Caco-2 (cell line): ENCODE data around the gene ANKS3. TPM values are rescaled to one million over a fixed set of nuclear protein-coding genes. Genes with fewer than 3 reads are reported as not detected.

Source experiments
- BruUV-seq: library from RNA; stranded (reverse); fragments of 400-500 nt; replicated peaks from 2 replicates; lab custom pipeline; 2021; lab: Mats Ljungman, UMichigan
- CTCF ChIA-PET: fragments of 300-600 bp; sonication (Branson Sonifier 250); formaldehyde crosslinking; loops from one replicate; lab custom pipeline; 2022; ENCODE audit warnings: antibody characterized with exemption; lab: Charles Lee
- POLR2A ChIA-PET: fragments of 300-600 bp; sonication (Branson Sonifier 250); formaldehyde crosslinking; loops from one replicate; lab custom pipeline; 2022; ENCODE audit warnings: antibody characterized with exemption; lab: Charles Lee
- DNase-seq, 2 experiments: peaks; one replicate each; pipeline versions ENCODE4 v3.0.0 to v3.0.0-alpha.2; 2020 to 2022
- H3K27me3 ChIP-seq: replicated peaks from 2 replicates; pipeline ENCODE4 v1.6.0; 2011; ENCODE audit warnings: low read length; ENCODE audit not compliant: control insufficient read depth, insufficient read depth
- H3K36me3 ChIP-seq: 2 replicates; pipeline ENCODE4 v1.5.1; 2011; ENCODE audit warnings: low read length; ENCODE audit not compliant: control insufficient read depth, insufficient read depth
- H3K4me1 ChIP-seq: fragments of 250-450 bp; sonication (Bioruptor Pico); 2 replicates; pipeline ENCODE4 v1.5.1; 2020; ENCODE audit warnings: mild to moderate bottlenecking
- H3K4me3 ChIP-seq: 2 replicates; pipeline ENCODE4 v1.5.1; 2011; ENCODE audit warnings: low read depth, mild to moderate bottlenecking, control low read depth, low read length
- H3K9me3 ChIP-seq: fragments of 250-450 bp; sonication (Bioruptor Pico); 2 replicates; pipeline ENCODE4 v1.5.1; 2020; ENCODE audit warnings: mild to moderate bottlenecking, moderate library complexity
- H3K27ac Mint-ChIP-seq: one replicate; pipeline ENCODE4 v1.8.0; 2022; ENCODE audit warnings: mixed read lengths; ENCODE audit not compliant: unreplicated experiment
- H3K27me3 Mint-ChIP-seq: one replicate; pipeline ENCODE4 v1.8.0; 2022; ENCODE audit warnings: mixed read lengths; ENCODE audit not compliant: insufficient read depth, unreplicated experiment
- H3K36me3 Mint-ChIP-seq: one replicate; pipeline ENCODE4 v1.8.0; 2022; ENCODE audit warnings: mild to moderate bottlenecking, mixed read lengths; ENCODE audit not compliant: insufficient read depth, unreplicated experiment
- H3K4me1 Mint-ChIP-seq: one replicate; pipeline ENCODE4 v1.8.0; 2022; ENCODE audit warnings: low read depth, mixed read lengths; ENCODE audit not compliant: unreplicated experiment
- H3K4me3 Mint-ChIP-seq: one replicate; pipeline ENCODE4 v1.8.0; 2022; ENCODE audit warnings: mild to moderate bottlenecking, moderate library complexity, mixed read lengths; ENCODE audit not compliant: unreplicated experiment
- H3K9me3 Mint-ChIP-seq: one replicate; pipeline ENCODE4 v1.8.0; 2022; ENCODE audit warnings: mixed read lengths; ENCODE audit not compliant: unreplicated experiment
- CTCF ChIP-seq, 2 experiments: fragments of 200-600 bp in 1 of 2; IDR thresholded peaks; 1 replicate in 1 of 2; 2 replicates in 1 of 2; pipeline versions ENCODE4 v1.5.1 to v1.8.0; 2011 to 2022; ENCODE audit warnings: antibody characterized with exemption in 1 of 2, control low read depth in 1 of 2, inconsistent platforms in 1 of 2, low read depth in 1 of 2, low read length in 1 of 2, mild to moderate bottlenecking in 1 of 2, moderate library complexity in 1 of 2; ENCODE audit not compliant: insufficient read depth in 1 of 2, severe bottlenecking in 1 of 2, unreplicated experiment in 1 of 2
- intact Hi-C: fragments of 100-400 bp; cut with micrococcal nuclease; formaldehyde crosslinking; loops from one replicate; pipeline ENCODE4 v1.10.0; 2022; ENCODE audit not compliant: unreplicated experiment
- total RNA-seq: library from RNA; stranded (reverse); gene quantifications from 2 replicates; pipeline ENCODE4 v1.2.3, GENCODE V29; 2022

The ANKS3 gene
- total RNA-seq, 1 experiment from 2014 or later: 28.1 TPM

- Histone ChIP-seq H3K36me3 (no peaks in the 10 kb centered on the region; the same call in 1 of the 2 replicates), H3K4me3 (no peak overlapping the region), H3K4me1 (no peaks in the 10 kb centered on the region), H3K9me3 (no peaks in the 10 kb centered on the region), H3K27me3 (no peaks in the 10 kb centered on the region)
- no peaks in the 10 kb centered on the region for H3K27me3 Mint-ChIP-seq
- ChIA-PET CTCF (interaction anchor here (0.6 kb wide), 1 partner anchor 1429 kb away, joined by 4 read pairs; no protein-coding TSS in a partner anchor), POLR2A (no interaction called here)
- no peaks in the 10 kb centered on the region for H3K9me3 Mint-ChIP-seq
- intact Hi-C loops: no loop called here
- H3K36me3 Mint-ChIP-seq: peaks cover 31% of the 10 kb centered on the region
- DNase-seq: no peak
- H3K4me1 Mint-ChIP-seq: no peaks in the 10 kb centered on the region
- no TSS peak for BruUV-seq
- H3K4me3 Mint-ChIP-seq: no peak overlapping the region
- TF ChIP-seq CTCF (IDR thresholded peaks at IDR 0.05; ENCODE audit: insufficient read depth in 1 of 2, low read depth in 1 of 2, low read length in 1 of 2, severe bottlenecking in 1 of 2, unreplicated experiment in 1 of 2): no peak
- H3K27ac Mint-ChIP-seq: no peak overlapping the region
Observed at GRCh38 chr16:4704913-4705312, 29.2 kb downstream of the ANKS3 start.

- Mint-ChIP-seq H3K4me3 (no peak overlapping the region), H3K27me3 (no peaks in the 10 kb centered on the region), H3K27ac (no peak overlapping the region), H3K36me3 (peaks cover 35% of the 10 kb centered on the region), H3K9me3 (no peaks in the 10 kb centered on the region), H3K4me1 (no peaks in the 10 kb centered on the region)
- Histone ChIP-seq H3K4me1 (no peaks in the 10 kb centered on the region), H3K27me3 (no peaks in the 10 kb centered on the region), H3K36me3 (no peaks in the 10 kb centered on the region; the same call in 1 of the 2 replicates), H3K9me3 (no peaks in the 10 kb centered on the region), H3K4me3 (no peak overlapping the region)
- BruUV-seq: no TSS peak
- DNase-seq: no peak
- POLR2A ChIA-PET: no interaction called here
- intact Hi-C loops: no loop called here
- CTCF ChIA-PET: interaction anchor here (0.6 kb wide), 1 partner anchor 1428 kb away, joined by 4 read pairs; no protein-coding TSS in a partner anchor
- TF ChIP-seq CTCF (IDR thresholded peaks at IDR 0.05; ENCODE audit: insufficient read depth in 1 of 2, low read depth in 1 of 2, low read length in 1 of 2, severe bottlenecking in 1 of 2, unreplicated experiment in 1 of 2): no peak
Observed at GRCh38 chr16:4704491-4704890, 29.6 kb downstream of the ANKS3 start.

GRCh38 chr16:4703906-4704305 is 30.2 kb downstream of the ANKS3 start:
- Mint-ChIP-seq H3K4me3 (no peak overlapping the region), H3K4me1 (no peaks in the 10 kb centered on the region), H3K9me3 (no peaks in the 10 kb centered on the region), H3K36me3 (peaks cover 41% of the 10 kb centered on the region), H3K27me3 (no peaks in the 10 kb centered on the region), H3K27ac (no peak overlapping the region)
- intact Hi-C loops: no loop called here
- POLR2A ChIA-PET: no interaction called here
- Histone ChIP-seq H3K36me3 (no peaks in the 10 kb centered on the region; the same call in 1 of the 2 replicates), H3K27me3 (no peaks in the 10 kb centered on the region), H3K4me3 (no peak overlapping the region), H3K4me1 (no peaks in the 10 kb centered on the region), H3K9me3 (no peaks in the 10 kb centered on the region)
- TF ChIP-seq CTCF (IDR thresholded peaks at IDR 0.05; ENCODE audit: insufficient read depth in 1 of 2, low read depth in 1 of 2, low read length in 1 of 2, severe bottlenecking in 1 of 2, unreplicated experiment in 1 of 2): no peak
- BruUV-seq: no TSS peak
- no peak for DNase-seq
- CTCF ChIA-PET: no interaction called here
